HEK293 (cell line): ENCODE results near the gene NHLRC1.
A peak's percentile ranks its signal among the peaks of the same experiment; 100 is the strongest.

Source experiments
- KLF1 ChIP-seq: fragments of 450-650 bp; formaldehyde crosslinking; IDR thresholded peaks from 2 replicates; pipeline ENCODE4 v1.5.1; 2016; ENCODE audit warnings: missing biosample characterization, missing genetic modification characterization
- KLF8 ChIP-seq: fragments of 450-650 bp; formaldehyde crosslinking; IDR thresholded peaks from 2 replicates; pipeline ENCODE4 v1.5.1; 2016; ENCODE audit warnings: missing biosample characterization, missing genetic modification characterization
- OVOL3 ChIP-seq: fragments of 450-650 bp; formaldehyde crosslinking; IDR thresholded peaks from 2 replicates; pipeline ENCODE4 v1.5.1; 2016; ENCODE audit warnings: missing biosample characterization, missing genetic modification characterization
- PBX3 ChIP-seq: sonication (generic); formaldehyde crosslinking; IDR thresholded peaks from 2 replicates; pipeline ENCODE4 v1.8.1; 2022; ENCODE audit warnings: mild to moderate bottlenecking, moderate library complexity, missing genetic modification reagents
- SP3 ChIP-seq: fragments of 450-650 bp; formaldehyde crosslinking; IDR thresholded peaks from 2 replicates; pipeline ENCODE4 v1.5.1; 2016; ENCODE audit warnings: missing biosample characterization, missing genetic modification characterization
- WT1 ChIP-seq: fragments of 450-650 bp; formaldehyde crosslinking; IDR thresholded peaks from 2 replicates; pipeline ENCODE4 v1.5.1; 2016; ENCODE audit warnings: missing biosample characterization, missing genetic modification characterization
- ZBTB10 ChIP-seq: fragments of 450-650 bp; formaldehyde crosslinking; IDR thresholded peaks from 2 replicates; pipeline ENCODE4 v1.5.1; 2016; ENCODE audit warnings: missing biosample characterization, missing genetic modification characterization
- ZBTB8A ChIP-seq: fragments of 450-650 bp; formaldehyde crosslinking; IDR thresholded peaks from 2 replicates; pipeline ENCODE4 v1.5.1; 2016; ENCODE audit warnings: missing biosample characterization, missing genetic modification characterization
- ZFHX2 ChIP-seq: fragments of 450-650 bp; formaldehyde crosslinking; conservative IDR thresholded peaks from 2 replicates; pipeline ENCODE4 v1.5.1; 2016; ENCODE audit warnings: missing biosample characterization, missing genetic modification characterization
- ZNF10 ChIP-seq: fragments of 450-650 bp; formaldehyde crosslinking; IDR thresholded peaks from 2 replicates; pipeline ENCODE4 v1.5.1; 2017; ENCODE audit warnings: missing biosample characterization, missing genetic modification characterization
- ZNF2 ChIP-seq: fragments of 450-650 bp; formaldehyde crosslinking; IDR thresholded peaks from 2 replicates; pipeline ENCODE4 v1.5.1; 2016; ENCODE audit warnings: missing biosample characterization, missing genetic modification characterization
- ZNF488 ChIP-seq: fragments of 450-650 bp; formaldehyde crosslinking; IDR thresholded peaks from 2 replicates; pipeline ENCODE4 v1.5.1; 2016; ENCODE audit warnings: missing biosample characterization, missing genetic modification characterization
- ZNF518A ChIP-seq: fragments of 450-650 bp; formaldehyde crosslinking; conservative IDR thresholded peaks from 2 replicates; pipeline ENCODE4 v1.5.1; 2016; ENCODE audit warnings: low read depth, missing biosample characterization, missing genetic modification characterization
- ZNF530 ChIP-seq: fragments of 450-650 bp; formaldehyde crosslinking; IDR thresholded peaks from 2 replicates; pipeline ENCODE4 v1.5.1; 2016; ENCODE audit warnings: low read depth, missing biosample characterization, missing genetic modification characterization
- ZNF560 ChIP-seq: fragments of 450-650 bp; formaldehyde crosslinking; IDR thresholded peaks from 2 replicates; pipeline ENCODE4 v1.5.1; 2017; ENCODE audit warnings: missing biosample characterization, missing genetic modification characterization, borderline replicate concordance
- ZNF596 ChIP-seq: fragments of 450-650 bp; IDR thresholded peaks from 2 replicates; pipeline ENCODE4 v1.5.0; 2018; ENCODE audit warnings: missing biosample characterization, mild to moderate bottlenecking, missing genetic modification characterization, moderate library complexity
- ZNF624 ChIP-seq: fragments of 450-650 bp; formaldehyde crosslinking; IDR thresholded peaks from 2 replicates; pipeline ENCODE4 v1.5.1; 2017; ENCODE audit warnings: missing biosample characterization, missing genetic modification characterization
- ZNF660 ChIP-seq: fragments of 450-650 bp; IDR thresholded peaks from 2 replicates; pipeline ENCODE4 v1.5.1; 2018; ENCODE audit warnings: missing biosample characterization, mild to moderate bottlenecking, missing genetic modification characterization
- ZSCAN30 ChIP-seq: fragments of 450-650 bp; IDR thresholded peaks from 2 replicates; pipeline ENCODE4 v1.5.1; 2018; ENCODE audit warnings: missing biosample characterization, mild to moderate bottlenecking, missing genetic modification characterization, moderate library complexity
- TF ChIP-seq, protein P1 (sequence below): fragments of 450-650 bp; formaldehyde crosslinking; IDR thresholded peaks from 2 replicates; pipeline ENCODE4 v1.5.1; 2016; ENCODE audit warnings: missing biosample characterization, missing genetic modification characterization
- TF ChIP-seq, protein P2 (sequence below): fragments of 450-650 bp; IDR thresholded peaks from 2 replicates; pipeline ENCODE4 v1.5.1; 2018; ENCODE audit warnings: missing biosample characterization, missing genetic modification characterization
- TF ChIP-seq, protein P3 (sequence below): fragments of 450-650 bp; formaldehyde crosslinking; IDR thresholded peaks from 2 replicates; pipeline ENCODE4 v1.5.1; 2017; ENCODE audit warnings: missing biosample characterization, missing genetic modification characterization

Gene NHLRC1

GRCh38 chr6:18155150-18155863 is 32.8 kb upstream of the NHLRC1 start, which contains the start of gene KDM1B (continued):
- no peak for TF ChIP-seq ZNF518A (tag by site-specific recombination)
- TF ChIP-seq ZFHX2 (tag by site-specific recombination), result peak; percentile 77
- peak; percentile 94 for TF ChIP-seq KLF8 (tag by site-specific recombination)
- TF ChIP-seq ZNF530 (tag by site-specific recombination), result no peak
- TF ChIP-seq SP3, result peak; percentile 97
- 0 out of 2 replicates have a peak, but pooled peaks have one; percentile 30 for TF ChIP-seq ZNF10 (tag by site-specific recombination)
- no peak for TF ChIP-seq ZBTB10 (tag by site-specific recombination)
- peak; percentile 35; the same call in 1 of the 2 replicates for TF ChIP-seq WT1
- TF ChIP-seq KLF1 (tag by site-specific recombination), result peak; percentile 47
- no peak for TF ChIP-seq ZNF624 (tag by site-specific recombination)
- no peak for TF ChIP-seq ZNF560 (tag by site-specific recombination)
- TF ChIP-seq OVOL3 (tag by site-specific recombination), result no peak
- 0 out of 2 replicates have a peak, but pooled peaks have one; percentile 2 for TF ChIP-seq ZNF660 (tag by site-specific recombination)
- TF ChIP-seq, protein P1, sequence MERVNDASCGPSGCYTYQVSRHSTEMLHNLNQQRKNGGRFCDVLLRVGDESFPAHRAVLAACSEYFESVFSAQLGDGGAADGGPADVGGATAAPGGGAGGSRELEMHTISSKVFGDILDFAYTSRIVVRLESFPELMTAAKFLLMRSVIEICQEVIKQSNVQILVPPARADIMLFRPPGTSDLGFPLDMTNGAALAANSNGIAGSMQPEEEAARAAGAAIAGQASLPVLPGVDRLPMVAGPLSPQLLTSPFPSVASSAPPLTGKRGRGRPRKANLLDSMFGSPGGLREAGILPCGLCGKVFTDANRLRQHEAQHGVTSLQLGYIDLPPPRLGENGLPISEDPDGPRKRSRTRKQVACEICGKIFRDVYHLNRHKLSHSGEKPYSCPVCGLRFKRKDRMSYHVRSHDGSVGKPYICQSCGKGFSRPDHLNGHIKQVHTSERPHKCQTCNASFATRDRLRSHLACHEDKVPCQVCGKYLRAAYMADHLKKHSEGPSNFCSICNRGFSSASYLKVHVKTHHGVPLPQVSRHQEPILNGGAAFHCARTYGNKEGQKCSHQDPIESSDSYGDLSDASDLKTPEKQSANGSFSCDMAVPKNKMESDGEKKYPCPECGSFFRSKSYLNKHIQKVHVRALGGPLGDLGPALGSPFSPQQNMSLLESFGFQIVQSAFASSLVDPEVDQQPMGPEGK (tag by site-specific recombination), result peak; percentile 43; the same call in 1 of the 2 replicates
- 0 out of 2 replicates have a peak, but pooled peaks have one; percentile 10 for TF ChIP-seq ZBTB8A (tag by site-specific recombination)
- no peak for TF ChIP-seq ZNF488 (tag by site-specific recombination)
- TF ChIP-seq, protein P2, sequence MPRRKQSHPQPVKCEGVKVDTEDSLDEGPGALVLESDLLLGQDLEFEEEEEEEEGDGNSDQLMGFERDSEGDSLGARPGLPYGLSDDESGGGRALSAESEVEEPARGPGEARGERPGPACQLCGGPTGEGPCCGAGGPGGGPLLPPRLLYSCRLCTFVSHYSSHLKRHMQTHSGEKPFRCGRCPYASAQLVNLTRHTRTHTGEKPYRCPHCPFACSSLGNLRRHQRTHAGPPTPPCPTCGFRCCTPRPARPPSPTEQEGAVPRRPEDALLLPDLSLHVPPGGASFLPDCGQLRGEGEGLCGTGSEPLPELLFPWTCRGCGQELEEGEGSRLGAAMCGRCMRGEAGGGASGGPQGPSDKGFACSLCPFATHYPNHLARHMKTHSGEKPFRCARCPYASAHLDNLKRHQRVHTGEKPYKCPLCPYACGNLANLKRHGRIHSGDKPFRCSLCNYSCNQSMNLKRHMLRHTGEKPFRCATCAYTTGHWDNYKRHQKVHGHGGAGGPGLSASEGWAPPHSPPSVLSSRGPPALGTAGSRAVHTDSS (tag by site-specific recombination), result no peak
- TF ChIP-seq ZNF596 (tag by site-specific recombination), result 0 out of 2 replicates have a peak, but pooled peaks have one; percentile 8
- peak; percentile 24; the same call in 1 of the 2 replicates for TF ChIP-seq ZNF2 (tag by site-specific recombination)
- TF ChIP-seq PBX3 (CRISPR knock-in tag), result 0 out of 2 replicates have a peak, but pooled peaks have one; percentile 65
- peak; percentile 76; the same call in 1 of the 2 replicates for TF ChIP-seq ZSCAN30
- TF ChIP-seq, protein P3, sequence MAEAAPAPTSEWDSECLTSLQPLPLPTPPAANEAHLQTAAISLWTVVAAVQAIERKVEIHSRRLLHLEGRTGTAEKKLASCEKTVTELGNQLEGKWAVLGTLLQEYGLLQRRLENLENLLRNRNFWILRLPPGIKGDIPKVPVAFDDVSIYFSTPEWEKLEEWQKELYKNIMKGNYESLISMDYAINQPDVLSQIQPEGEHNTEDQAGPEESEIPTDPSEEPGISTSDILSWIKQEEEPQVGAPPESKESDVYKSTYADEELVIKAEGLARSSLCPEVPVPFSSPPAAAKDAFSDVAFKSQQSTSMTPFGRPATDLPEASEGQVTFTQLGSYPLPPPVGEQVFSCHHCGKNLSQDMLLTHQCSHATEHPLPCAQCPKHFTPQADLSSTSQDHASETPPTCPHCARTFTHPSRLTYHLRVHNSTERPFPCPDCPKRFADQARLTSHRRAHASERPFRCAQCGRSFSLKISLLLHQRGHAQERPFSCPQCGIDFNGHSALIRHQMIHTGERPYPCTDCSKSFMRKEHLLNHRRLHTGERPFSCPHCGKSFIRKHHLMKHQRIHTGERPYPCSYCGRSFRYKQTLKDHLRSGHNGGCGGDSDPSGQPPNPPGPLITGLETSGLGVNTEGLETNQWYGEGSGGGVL (tag by site-specific recombination), result peak; percentile 77
